ENCODE measurements around the gene SLN. TPM values are rescaled to one million over a fixed set of nuclear protein-coding genes. Genes with fewer than 3 reads are reported as not detected.

Gene SLN
- total RNA-seq, 2 donors from 2014 or later: not detected

DNA sequence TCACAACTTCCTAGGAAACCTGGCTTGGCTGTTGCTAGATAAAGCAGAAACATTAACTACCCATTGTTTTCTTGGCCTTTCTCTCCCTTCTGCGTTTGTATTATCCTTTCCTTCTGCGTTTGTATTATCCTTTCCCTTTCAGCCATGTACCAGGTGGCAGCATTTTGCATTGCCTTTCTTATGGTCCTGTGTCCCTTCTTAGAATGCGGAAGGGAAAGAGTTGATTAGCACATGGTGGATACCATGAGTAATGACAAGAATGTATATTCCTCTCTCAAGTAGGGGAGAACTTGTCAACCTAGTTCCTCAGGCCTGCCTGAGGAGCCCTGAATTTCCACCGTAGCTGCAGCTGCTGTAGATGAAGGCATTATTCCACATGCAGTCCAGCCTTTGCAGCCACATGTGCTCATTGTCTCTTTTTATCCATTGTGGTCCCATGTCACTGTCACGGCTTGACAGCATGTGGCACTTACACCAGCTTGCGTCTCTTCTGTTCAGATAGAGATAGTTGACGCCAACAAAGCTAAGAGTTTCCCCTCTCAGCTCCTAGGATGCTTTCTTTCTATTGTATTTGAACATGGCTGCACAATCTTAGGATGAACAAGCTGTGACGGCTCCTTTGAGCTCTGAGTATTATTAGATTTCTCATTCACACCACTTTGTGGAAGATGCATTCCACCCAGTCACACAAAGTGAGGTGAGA is 44.8 kb downstream of the SLN start:
- 59 to 77% methylated on average over 5 to 8 of the region's 8 CpGs for WGBS, 2 experiments (ENCODE audit: insufficient coverage in 1 of 2, insufficient read length in 1 of 2)
- H3K36me3 ChIP-seq (ENCODE audit: control insufficient read depth, insufficient read depth, low read length): no peaks in the 10 kb centered on the region
- H3K9me3 ChIP-seq (ENCODE audit: control insufficient read depth, low read length): no peaks in the 10 kb centered on the region
- no peak for DNase-seq
- Mint-ChIP-seq H3K36me3 (ENCODE audit: low read depth) (no peaks in the 10 kb centered on the region), H3K9me3 (no peaks in the 10 kb centered on the region), H3K4me3 (no peak overlapping the region), H3K4me1 (no peaks in the 10 kb centered on the region), H3K27me3 (ENCODE audit: insufficient read depth) (no peaks in the 10 kb centered on the region), H3K27ac (no peak overlapping the region)
- H3K9ac ChIP-seq (ENCODE audit: extremely low read depth, low read length, poor library complexity, severe bottlenecking): no peak overlapping the region
- peaks cover 11% of the 10 kb centered on the region for H3K27me3 ChIP-seq (ENCODE audit: control insufficient read depth, insufficient read depth, low read length, poor library complexity, severe bottlenecking)
- H3K4me3 ChIP-seq (ENCODE audit: low read length): no peak overlapping the region
- H3K4me1 ChIP-seq (ENCODE audit: control insufficient read depth, insufficient read depth, low read length): no peaks in the 10 kb centered on the region
- H3K27ac ChIP-seq (ENCODE audit: low read depth, low read length): no peak overlapping the region
- TF ChIP-seq, protein P1, sequence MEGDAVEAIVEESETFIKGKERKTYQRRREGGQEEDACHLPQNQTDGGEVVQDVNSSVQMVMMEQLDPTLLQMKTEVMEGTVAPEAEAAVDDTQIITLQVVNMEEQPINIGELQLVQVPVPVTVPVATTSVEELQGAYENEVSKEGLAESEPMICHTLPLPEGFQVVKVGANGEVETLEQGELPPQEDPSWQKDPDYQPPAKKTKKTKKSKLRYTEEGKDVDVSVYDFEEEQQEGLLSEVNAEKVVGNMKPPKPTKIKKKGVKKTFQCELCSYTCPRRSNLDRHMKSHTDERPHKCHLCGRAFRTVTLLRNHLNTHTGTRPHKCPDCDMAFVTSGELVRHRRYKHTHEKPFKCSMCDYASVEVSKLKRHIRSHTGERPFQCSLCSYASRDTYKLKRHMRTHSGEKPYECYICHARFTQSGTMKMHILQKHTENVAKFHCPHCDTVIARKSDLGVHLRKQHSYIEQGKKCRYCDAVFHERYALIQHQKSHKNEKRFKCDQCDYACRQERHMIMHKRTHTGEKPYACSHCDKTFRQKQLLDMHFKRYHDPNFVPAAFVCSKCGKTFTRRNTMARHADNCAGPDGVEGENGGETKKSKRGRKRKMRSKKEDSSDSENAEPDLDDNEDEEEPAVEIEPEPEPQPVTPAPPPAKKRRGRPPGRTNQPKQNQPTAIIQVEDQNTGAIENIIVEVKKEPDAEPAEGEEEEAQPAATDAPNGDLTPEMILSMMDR (conservative IDR thresholded peaks at IDR 0.05): no peak

DNA sequence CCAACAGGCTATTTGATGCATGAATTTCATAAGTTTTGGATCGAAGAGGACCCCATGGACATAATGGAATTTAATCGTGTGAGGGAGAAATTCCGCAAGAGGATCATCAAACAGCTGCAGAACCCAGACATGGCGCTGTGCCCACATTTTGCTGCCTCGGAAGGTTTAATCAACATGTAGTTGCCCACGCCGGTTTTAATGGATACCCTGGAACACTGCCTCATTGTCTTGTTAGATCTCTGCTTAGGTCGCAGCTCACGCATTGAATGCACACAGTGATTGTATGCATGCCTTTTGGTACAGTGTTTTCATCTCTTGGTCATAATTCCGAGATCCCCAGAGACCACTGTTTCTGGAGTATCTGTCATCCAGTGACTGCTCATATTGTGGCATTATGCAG is 46.8 kb downstream of the SLN start:
- Histone ChIP-seq H3K4me1 (ENCODE audit: control insufficient read depth, insufficient read depth, low read length) (no peaks in the 10 kb centered on the region), H3K27ac (ENCODE audit: low read depth, low read length) (no peak overlapping the region), H3K9ac (ENCODE audit: extremely low read depth, low read length, poor library complexity, severe bottlenecking) (no peak overlapping the region), H3K9me3 (ENCODE audit: control insufficient read depth, low read length) (no peaks in the 10 kb centered on the region), H3K4me3 (ENCODE audit: low read length) (no peak overlapping the region), H3K27me3 (ENCODE audit: control insufficient read depth, insufficient read depth, low read length, poor library complexity, severe bottlenecking) (peaks cover 11% of the 10 kb centered on the region), H3K36me3 (ENCODE audit: control insufficient read depth, insufficient read depth, low read length) (no peaks in the 10 kb centered on the region)
- TF ChIP-seq, protein P1 (conservative IDR thresholded peaks at IDR 0.05): no peak
- Mint-ChIP-seq H3K4me1 (no peaks in the 10 kb centered on the region), H3K27ac (no peak overlapping the region), H3K27me3 (ENCODE audit: insufficient read depth) (no peaks in the 10 kb centered on the region), H3K9me3 (no peaks in the 10 kb centered on the region), H3K36me3 (ENCODE audit: low read depth) (no peaks in the 10 kb centered on the region), H3K4me3 (no peak overlapping the region)
- 91 to 98% methylated on average over 10 of the region's 10 CpGs for WGBS, 2 experiments (ENCODE audit: insufficient coverage in 1 of 2, insufficient read length in 1 of 2)
- DNase-seq: no peak

DNA sequence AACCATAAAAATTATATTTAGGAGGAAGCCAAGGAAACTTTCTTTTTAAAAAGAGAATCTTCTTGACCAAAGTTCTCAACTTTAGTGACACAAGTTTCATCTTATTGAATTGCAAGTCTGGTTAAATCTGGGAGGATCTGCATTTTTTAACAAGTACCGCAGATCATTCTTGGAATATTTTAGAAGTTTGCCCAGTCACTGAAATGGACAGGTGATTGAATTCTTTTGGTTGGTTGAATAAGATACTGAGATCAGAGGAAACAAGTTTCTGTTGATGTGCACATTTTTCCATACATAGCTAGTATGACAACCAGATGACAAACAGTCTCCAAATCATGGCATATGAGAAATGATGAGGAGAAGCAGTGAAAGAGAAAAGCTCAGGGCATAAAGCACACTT is 50.2 kb downstream of the SLN start:
- Histone ChIP-seq H3K4me3 (ENCODE audit: low read length) (no peak overlapping the region), H3K4me1 (ENCODE audit: control insufficient read depth, insufficient read depth, low read length) (no peaks in the 10 kb centered on the region)
- WGBS, 2 experiments (ENCODE audit: insufficient coverage in 1 of 2, insufficient read length in 1 of 2): 93 to 100% methylated on average over 1 of the region's 1 CpG

More for the DNA sequence above, 50.2 kb downstream of the SLN start:
- Mint-ChIP-seq H3K27ac (no peak overlapping the region), H3K4me1 (no peaks in the 10 kb centered on the region), H3K36me3 (ENCODE audit: low read depth) (no peaks in the 10 kb centered on the region), H3K9me3 (no peaks in the 10 kb centered on the region), H3K27me3 (ENCODE audit: insufficient read depth) (no peaks in the 10 kb centered on the region), H3K4me3 (no peak overlapping the region)
- TF ChIP-seq, protein P1 (conservative IDR thresholded peaks at IDR 0.05): no peak
- Histone ChIP-seq H3K36me3 (ENCODE audit: control insufficient read depth, insufficient read depth, low read length) (no peaks in the 10 kb centered on the region), H3K27ac (ENCODE audit: low read depth, low read length) (no peak overlapping the region), H3K27me3 (ENCODE audit: control insufficient read depth, insufficient read depth, low read length, poor library complexity, severe bottlenecking) (no peaks in the 10 kb centered on the region), H3K9me3 (ENCODE audit: control insufficient read depth, low read length) (no peaks in the 10 kb centered on the region), H3K9ac (ENCODE audit: extremely low read depth, low read length, poor library complexity, severe bottlenecking) (no peak overlapping the region)
- DNase-seq: no peak
